Vagina (tissue), 2 donors: Measurements from ENCODE around the gene MACROD2. TPM values are rescaled to one million over a fixed set of nuclear protein-coding genes. Genes with fewer than 3 reads are reported as not detected.
"Not testable (repeated sequence)": the region's sequence is repeated elsewhere in the genome, so short reads cannot be mapped to it uniquely, and the experiment has no call there.

Source experiments
- DNase-seq, 2 donors: peaks; one replicate each; pipeline ENCODE4 v3.0.0-alpha.2; 2017; ENCODE audit errors: extremely low spot score in 2 of 2
- H3K27ac ChIP-seq: fragments of 200-600 bp; sonication (generic); one replicate; pipeline ENCODE4 v1.5.1; 2019
- H3K27me3 ChIP-seq: fragments of 200-600 bp; sonication (generic); one replicate; pipeline ENCODE4 v1.5.1; 2019
- H3K36me3 ChIP-seq, 2 donors: fragments of 200-600 bp; sonication (generic); one replicate each; pipeline ENCODE4 v1.5.1; 2017 to 2019
- H3K4me1 ChIP-seq: fragments of 200-600 bp; sonication (generic); one replicate; pipeline ENCODE4 v1.5.1; 2019
- H3K4me3 ChIP-seq, 2 donors: fragments of 200-600 bp; sonication (generic); 1 replicate in 1 of 2; 2 replicates in 1 of 2; pipeline ENCODE4 v1.5.1; 2016 to 2019
- H3K9me3 ChIP-seq: fragments of 200-600 bp; sonication (generic); one replicate; pipeline ENCODE4 v1.5.1; 2019
- POLR2A ChIP-seq, 2 donors: fragments of 450-650 bp; IDR thresholded peaks; one replicate each; pipeline ENCODE4 v1.6.1; 2017; ENCODE audit warnings: antibody characterized with exemption in 2 of 2, mild to moderate bottlenecking in 2 of 2, moderate library complexity in 2 of 2
- POLR2AphosphoS5 ChIP-seq, 2 donors: sonication (generic); formaldehyde crosslinking; IDR thresholded peaks; one replicate each; pipeline ENCODE4 v1.9.0; 2017; ENCODE audit warnings: antibody characterized with exemption in 2 of 2, mild to moderate bottlenecking in 2 of 2, low read depth in 1 of 2; ENCODE audit not compliant: insufficient read depth in 1 of 2
- intact Hi-C: fragments of 100-400 bp; cut with DNase I; formaldehyde crosslinking; loops from one replicate; pipeline ENCODE4 v1.15.1; 2023
- total RNA-seq: library from RNA; depleted of rRNA; stranded (reverse); fragments of >200 nt; gene quantifications from one replicate; pipeline ENCODE4 v1.2.3, GENCODE V29; 2016
- TF ChIP-seq, protein P1 (sequence below), 3 experiments: fragments of 450-650 bp in 2 of 3; fragments of 200-600 bp in 1 of 3; sonication (generic) in 1 of 3; IDR thresholded peaks; one replicate each; pipeline ENCODE4 v1.5.1; 2017 to 2019; ENCODE audit warnings: antibody characterized with exemption in 3 of 3, mild to moderate bottlenecking in 2 of 3, moderate library complexity in 2 of 3

The MACROD2 gene
- total RNA-seq, 1 donor from 2014 or later: 12.5 TPM

DNA sequence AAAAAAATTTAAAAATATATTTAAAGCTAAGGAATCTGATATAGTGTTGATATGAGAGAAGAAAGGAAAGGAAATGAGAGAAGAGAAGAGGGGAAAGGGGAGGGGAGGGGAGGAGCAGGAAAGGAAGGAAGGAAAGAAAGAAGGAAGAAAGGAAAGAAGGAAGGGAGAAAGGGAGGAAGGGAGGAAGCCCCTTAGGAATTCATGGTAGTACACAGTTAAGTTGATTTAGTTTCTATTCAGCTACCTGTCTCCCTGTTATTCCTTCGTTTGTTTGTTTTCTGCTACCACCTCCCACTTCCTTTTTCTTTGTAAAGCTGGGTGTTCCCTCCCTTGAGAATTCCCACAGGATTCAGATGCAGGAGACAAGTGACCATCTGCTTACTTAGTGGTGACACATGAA, 1367.5 kb downstream of the MACROD2 start:
- no peak overlapping the region for H3K4me3 ChIP-seq
- no peaks in the 10 kb centered on the region for H3K36me3 ChIP-seq
- no peaks in the 10 kb centered on the region for H3K27me3 ChIP-seq
- TF ChIP-seq POLR2AphosphoS5 (IDR thresholded peaks at IDR 0.05; ENCODE audit: insufficient read depth in 1 of 2, low read depth in 1 of 2) (no peak), POLR2A (IDR thresholded peaks at IDR 0.05) (no peak)
- intact Hi-C loops: no loop called here
- H3K4me1 ChIP-seq: peaks cover 5% of the 10 kb centered on the region
- DNase-seq: no peak
- H3K9me3 ChIP-seq: no peaks in the 10 kb centered on the region
- no peak overlapping the region for H3K27ac ChIP-seq

DNA sequence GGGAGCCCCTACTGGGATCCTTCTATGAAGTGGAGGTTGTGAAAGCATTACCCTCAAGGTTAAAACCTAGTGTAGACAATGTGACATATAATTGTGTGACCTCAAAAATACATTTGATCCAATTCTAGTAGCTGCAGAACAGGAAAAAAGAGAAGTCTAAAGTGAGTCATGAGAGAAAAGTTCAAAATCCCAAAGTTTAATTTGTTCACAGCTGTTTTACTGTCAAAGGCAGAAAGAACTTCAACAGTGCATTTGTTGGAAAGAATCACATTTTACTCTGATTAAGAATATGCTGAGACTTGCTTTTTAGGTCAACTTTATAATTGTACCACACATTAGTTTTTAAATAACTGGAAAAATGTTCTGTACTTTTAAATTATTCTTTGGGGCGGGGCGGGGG, 1369.5 kb downstream of the MACROD2 start:
- intact Hi-C loops: no loop called here
- no peak for DNase-seq
- Histone ChIP-seq H3K36me3 (no peaks in the 10 kb centered on the region), H3K27me3 (no peaks in the 10 kb centered on the region), H3K4me1 (peaks cover 5% of the 10 kb centered on the region), H3K9me3 (no peaks in the 10 kb centered on the region), H3K4me3 (no peak overlapping the region), H3K27ac (no peak overlapping the region)
- TF ChIP-seq POLR2AphosphoS5 (IDR thresholded peaks at IDR 0.05; ENCODE audit: insufficient read depth in 1 of 2, low read depth in 1 of 2) (no peak), POLR2A (IDR thresholded peaks at IDR 0.05) (no peak)
- TF ChIP-seq, protein P1, sequence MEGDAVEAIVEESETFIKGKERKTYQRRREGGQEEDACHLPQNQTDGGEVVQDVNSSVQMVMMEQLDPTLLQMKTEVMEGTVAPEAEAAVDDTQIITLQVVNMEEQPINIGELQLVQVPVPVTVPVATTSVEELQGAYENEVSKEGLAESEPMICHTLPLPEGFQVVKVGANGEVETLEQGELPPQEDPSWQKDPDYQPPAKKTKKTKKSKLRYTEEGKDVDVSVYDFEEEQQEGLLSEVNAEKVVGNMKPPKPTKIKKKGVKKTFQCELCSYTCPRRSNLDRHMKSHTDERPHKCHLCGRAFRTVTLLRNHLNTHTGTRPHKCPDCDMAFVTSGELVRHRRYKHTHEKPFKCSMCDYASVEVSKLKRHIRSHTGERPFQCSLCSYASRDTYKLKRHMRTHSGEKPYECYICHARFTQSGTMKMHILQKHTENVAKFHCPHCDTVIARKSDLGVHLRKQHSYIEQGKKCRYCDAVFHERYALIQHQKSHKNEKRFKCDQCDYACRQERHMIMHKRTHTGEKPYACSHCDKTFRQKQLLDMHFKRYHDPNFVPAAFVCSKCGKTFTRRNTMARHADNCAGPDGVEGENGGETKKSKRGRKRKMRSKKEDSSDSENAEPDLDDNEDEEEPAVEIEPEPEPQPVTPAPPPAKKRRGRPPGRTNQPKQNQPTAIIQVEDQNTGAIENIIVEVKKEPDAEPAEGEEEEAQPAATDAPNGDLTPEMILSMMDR (IDR thresholded peaks at IDR 0.05): no peak

DNA sequence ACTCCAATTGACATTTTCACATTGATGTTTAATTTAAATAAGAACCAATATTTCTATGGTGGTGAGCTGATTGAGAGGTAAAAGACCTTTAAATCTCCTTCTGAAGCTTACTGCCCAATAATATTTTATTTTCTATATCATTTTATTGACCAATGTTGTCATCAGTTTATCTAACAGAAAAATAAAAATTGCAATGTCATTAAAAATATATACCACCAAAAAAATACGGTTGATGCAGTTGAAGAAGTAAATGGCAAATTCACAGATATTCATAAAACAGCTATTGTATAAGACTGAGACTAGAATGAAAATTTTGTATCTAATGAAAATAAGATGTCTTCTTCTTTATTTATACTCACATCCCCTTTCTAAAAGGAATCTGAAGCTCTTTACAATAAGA, 1375.1 kb downstream of the MACROD2 start:
- TF ChIP-seq POLR2AphosphoS5 (IDR thresholded peaks at IDR 0.05; ENCODE audit: insufficient read depth in 1 of 2, low read depth in 1 of 2) (no peak), POLR2A (IDR thresholded peaks at IDR 0.05) (no peak)
- TF ChIP-seq, protein P1 (IDR thresholded peaks at IDR 0.05): no peak
- intact Hi-C loops: no loop called here
- H3K27ac ChIP-seq: no peak overlapping the region

DNA sequence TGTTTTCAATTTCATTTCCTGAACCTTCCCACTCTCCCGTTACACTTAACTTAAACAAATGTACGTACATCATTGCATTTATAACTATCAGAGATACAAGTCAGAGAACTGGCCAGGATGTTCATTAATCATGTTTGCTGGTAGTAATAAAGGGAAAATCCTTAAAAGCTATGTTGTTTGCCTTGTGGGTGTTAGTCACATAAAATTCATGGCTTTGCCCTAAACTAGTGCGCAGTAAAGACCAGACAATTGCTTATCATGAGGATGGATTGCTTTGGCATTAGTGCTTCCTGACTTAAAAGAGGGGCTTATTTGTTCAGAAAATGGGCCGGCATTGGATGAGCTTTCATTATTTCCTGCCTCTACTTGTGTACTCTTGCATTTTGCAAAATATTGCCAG, 1379.4 kb downstream of the MACROD2 start:
- no peak for TF ChIP-seq POLR2AphosphoS5 (IDR thresholded peaks at IDR 0.05; ENCODE audit: insufficient read depth in 1 of 2, low read depth in 1 of 2)
- TF ChIP-seq, protein P1 (IDR thresholded peaks at IDR 0.05): no peak
- TF ChIP-seq POLR2A (IDR thresholded peaks at IDR 0.05): no peak

More for the DNA sequence above, 1375.1 kb downstream of the MACROD2 start:
- Histone ChIP-seq H3K27me3 (no peaks in the 10 kb centered on the region), H3K36me3 (no peaks in the 10 kb centered on the region), H3K4me3 (no peak overlapping the region), H3K4me1 (no peaks in the 10 kb centered on the region), H3K9me3 (no peaks in the 10 kb centered on the region)
- no peak for DNase-seq

DNA sequence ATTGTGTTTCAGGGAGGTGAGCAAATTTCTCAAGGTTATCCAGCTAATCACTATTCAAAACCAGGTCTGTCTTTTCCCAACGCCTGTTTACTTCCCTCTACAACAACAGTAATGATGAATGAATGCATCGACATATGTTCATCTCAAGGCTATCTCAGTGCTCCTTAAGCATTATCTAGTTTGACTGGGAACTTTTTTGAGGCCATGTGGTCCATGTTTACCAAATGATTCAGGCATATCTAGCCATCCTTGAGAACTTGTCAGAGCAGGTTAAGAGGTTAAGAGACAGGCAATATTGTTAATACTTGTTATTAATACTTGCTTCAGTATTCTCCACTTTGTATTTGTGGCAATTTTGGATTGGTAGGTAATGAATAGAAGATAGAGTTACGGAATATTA, 1380.5 kb downstream of the MACROD2 start:
- intact Hi-C loops: no loop called here
- Histone ChIP-seq H3K4me1 (no peaks in the 10 kb centered on the region), H3K27me3 (no peaks in the 10 kb centered on the region), H3K9me3 (no peaks in the 10 kb centered on the region), H3K4me3 (no peak overlapping the region), H3K36me3 (no peaks in the 10 kb centered on the region), H3K27ac (no peak overlapping the region)
- no peak for DNase-seq
- TF ChIP-seq, protein P1 (IDR thresholded peaks at IDR 0.05): no peak
- TF ChIP-seq POLR2A (IDR thresholded peaks at IDR 0.05) (no peak), POLR2AphosphoS5 (IDR thresholded peaks at IDR 0.05; ENCODE audit: insufficient read depth in 1 of 2, low read depth in 1 of 2) (no peak)

More for the DNA sequence above, 1379.4 kb downstream of the MACROD2 start:
- H3K36me3 ChIP-seq: no peaks in the 10 kb centered on the region
- no peak overlapping the region for H3K4me3 ChIP-seq
- no peaks in the 10 kb centered on the region for H3K9me3 ChIP-seq
- no peaks in the 10 kb centered on the region for H3K4me1 ChIP-seq
- no peaks in the 10 kb centered on the region for H3K27me3 ChIP-seq
- intact Hi-C loops: no loop called here
- DNase-seq: no peak
- H3K27ac ChIP-seq: no peak overlapping the region

DNA sequence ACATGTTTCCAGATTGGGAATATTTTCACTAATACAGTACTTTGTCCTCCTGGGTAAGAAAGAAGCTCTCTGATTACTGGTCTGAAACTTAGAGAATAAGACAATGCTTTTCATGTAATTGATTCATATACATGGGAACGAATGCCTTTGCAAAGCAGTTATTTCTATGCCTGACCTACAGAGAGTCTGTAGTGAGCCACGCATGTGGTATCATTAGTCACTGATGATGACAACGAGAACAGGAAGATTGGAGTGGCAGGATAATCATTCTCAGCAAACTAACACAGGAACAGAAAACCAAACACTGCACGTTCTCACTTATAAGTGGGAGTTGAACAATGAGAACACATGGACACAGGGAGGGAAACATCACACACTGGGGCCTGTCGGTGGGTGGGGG, 1382.3 kb downstream of the MACROD2 start:
- H3K27me3 ChIP-seq, H3K36me3 ChIP-seq, intact Hi-C loops, H3K4me1 ChIP-seq, H3K9me3 ChIP-seq, DNase-seq, H3K4me3 ChIP-seq, H3K27ac ChIP-seq: not testable (repeated sequence)
